ENCODE measurements around the gene RTP4. TPM values are rescaled to one million over a fixed set of nuclear protein-coding genes. Genes with fewer than 3 reads are reported as not detected.

Gene RTP4
- total and polyA plus RNA-seq, 2 donors (not counting 3 experiments of a cell fraction or from before 2014, with no cell fraction given), result 0.12 to 0.22 TPM

GRCh38 chr3:187327845-187328244 lies 40.3 kb upstream of the RTP4 start:
- no peak overlapping the region for H3K27ac ChIP-seq (ENCODE audit: insufficient read depth, low read depth, low read length)
- no peak overlapping the region for H2AFZ ChIP-seq (ENCODE audit: low read depth, low read length)
- no peaks in the 10 kb centered on the region for H3K4me1 ChIP-seq (ENCODE audit: control insufficient read depth, extremely low read depth, insufficient read depth, low read length)
- no peaks in the 10 kb centered on the region for H3K9me1 ChIP-seq (replicated peaks; ENCODE audit: control insufficient read depth, extremely low read depth, insufficient read depth, low read length)
- ChIA-PET CTCF (interaction anchor here (0.6 to 12.9 kb wide), 3 partner anchors 9 to 354 kb away, joined by 3 to 486 read pairs (median 23); no protein-coding TSS in a partner anchor), POLR2A (no interaction called here)
- H3K4me3 ChIP-seq (replicated peaks in 1 of 3; ENCODE audit: insufficient read depth in 1 of 3, low read depth in 1 of 3, low read length in 3 of 3), result no peak overlapping the region
- no peak overlapping the region for H3K9ac ChIP-seq (replicated peaks; ENCODE audit: extremely low read depth, insufficient read depth, low read length)
- no peak overlapping the region for H3K4me2 ChIP-seq (ENCODE audit: insufficient read depth, low read length)
- H3K9me3 ChIP-seq (replicated peaks; ENCODE audit: control insufficient read depth, insufficient read depth, low read length), result no peaks in the 10 kb centered on the region
- no TSS peak for BruUV-seq (replicated peaks)
- H3K36me3 ChIP-seq (ENCODE audit: control insufficient read depth in 2 of 2, extremely low read depth in 1 of 2, insufficient read depth in 2 of 2, low read length in 2 of 2), result no peaks in the 10 kb centered on the region
- DNase-seq (ENCODE audit: low read depth, low spot score) (no peak), FAIRE-seq (no peak)
- no peaks in the 10 kb centered on the region for H3K27me3 ChIP-seq (ENCODE audit: control insufficient read depth in 2 of 2, insufficient read depth in 2 of 2, low read length in 2 of 2)
- dilution Hi-C loops (cut with MboI; ENCODE audit: extremely low pct_ligation_motif_present, low sequenced_read_pairs), result no loop called here
- H4K20me1 ChIP-seq (replicated peaks; ENCODE audit: control insufficient read depth, extremely low read depth, insufficient read depth, low read length), result no peaks in the 10 kb centered on the region
- TF ChIP-seq MYC (IDR thresholded peaks at IDR 0.05; ENCODE audit: low read depth, low read length) (no peak), POLR2AphosphoS5 (IDR thresholded peaks at IDR 0.05; ENCODE audit: insufficient read depth, low read depth, low read length) (no peak), POLR2A (IDR thresholded peaks at IDR 0.05; ENCODE audit: low read depth, low read length) (no peak), JUN (IDR thresholded peaks at IDR 0.05; ENCODE audit: borderline replicate concordance, insufficient read depth, insufficient read length, low read depth) (no peak), MAX (IDR thresholded peaks at IDR 0.05; ENCODE audit: insufficient read depth, insufficient read length) (no peak), FOS (IDR thresholded peaks at IDR 0.05; ENCODE audit: borderline replicate concordance, insufficient read depth, low read length) (no peak), GATA2 (IDR thresholded peaks at IDR 0.05; ENCODE audit: insufficient read depth, insufficient read length, low read depth, low read length) (no peak), CTCF (IDR thresholded peaks at IDR 0.05; ENCODE audit: extremely low read depth in 1 of 2, insufficient read depth in 1 of 2, low read depth in 1 of 2, low read length in 2 of 2) (no peak), EZH2 (IDR thresholded peaks at IDR 0.05; ENCODE audit: borderline replicate concordance, low read depth, low read length, severe bottlenecking) (no peak)
- intact Hi-C loops (cut with micrococcal nuclease), result no loop called here
- H3K79me2 ChIP-seq (ENCODE audit: control insufficient read depth, insufficient read depth, low read length), result no peaks in the 10 kb centered on the region
